Measurements from ENCODE around the gene GOSR1.
"Not testable (repeated sequence)": the region's sequence is repeated elsewhere in the genome, so short reads cannot be mapped to it uniquely, and the experiment has no call there.

GOSR1 gene

GRCh38 chr17:30526401-30526800 lies 49.2 kb downstream of the GOSR1 start:
- Histone ChIP-seq H3K27me3 (replicated peaks in 2 of 5; ENCODE audit: control insufficient read depth in 4 of 5, insufficient read depth in 5 of 5, low read length in 4 of 5) (no peaks in the 10 kb centered on the region), H3K36me3 (ENCODE audit: control insufficient read depth in 4 of 4, insufficient read depth in 4 of 4, low read length in 3 of 4) (peaks cover 7 to 24% (median 15%) of the 10 kb centered on the region in 4 experiments), H3K4me3 (ENCODE audit: control insufficient read depth in 1 of 7, extremely low read depth in 1 of 7, insufficient read depth in 4 of 7, low read depth in 2 of 7, low read length in 6 of 7) (no peak overlapping the region), H3K9me3 (ENCODE audit: control extremely low read depth in 1 of 5, control insufficient read depth in 4 of 5, insufficient read depth in 2 of 5, low read depth in 1 of 5, low read length in 4 of 5) (no peaks in the 10 kb centered on the region), H3K4me1 (ENCODE audit: control extremely low read depth in 1 of 4, control insufficient read depth in 4 of 4, insufficient read depth in 4 of 4, low read length in 3 of 4) (no peaks in the 10 kb centered on the region), H3K27ac (ENCODE audit: insufficient read depth in 1 of 2, low read depth in 1 of 2, low read length in 2 of 2, poor library complexity in 1 of 2, severe bottlenecking in 2 of 2) (no peak overlapping the region)
- WGBS (ENCODE audit: insufficient coverage), result 100% methylated on average over 2 of the region's 2 CpGs
- no peak for DNase-seq
- ChIA-PET POLR2A (no interaction called here), CTCF (interaction anchor here (0.7 kb wide), 1 partner anchor 12 kb away, joined by 3 read pairs; no protein-coding TSS in a partner anchor)

- CTCF ChIA-PET; DNase-seq; H3K27me3 ChIP-seq (replicated peaks in 2 of 5; ENCODE audit: control insufficient read depth in 4 of 5, insufficient read depth in 5 of 5, low read length in 4 of 5); H3K36me3 ChIP-seq (ENCODE audit: control insufficient read depth in 4 of 4, insufficient read depth in 4 of 4, low read length in 3 of 4); H3K27ac ChIP-seq (ENCODE audit: insufficient read depth in 1 of 2, low read depth in 1 of 2, low read length in 2 of 2, poor library complexity in 1 of 2, severe bottlenecking in 2 of 2); H3K4me3 ChIP-seq (ENCODE audit: control insufficient read depth in 1 of 7, extremely low read depth in 1 of 7, insufficient read depth in 4 of 7, low read depth in 2 of 7, low read length in 6 of 7); H3K9me3 ChIP-seq (ENCODE audit: control extremely low read depth in 1 of 5, control insufficient read depth in 4 of 5, insufficient read depth in 2 of 5, low read depth in 1 of 5, low read length in 4 of 5); H3K4me1 ChIP-seq (ENCODE audit: control extremely low read depth in 1 of 4, control insufficient read depth in 4 of 4, insufficient read depth in 4 of 4, low read length in 3 of 4); POLR2A ChIA-PET: not testable (repeated sequence)
- WGBS (ENCODE audit: insufficient coverage), result 100% methylated on average over 5 of the region's 5 CpGs
Measured at GRCh38 chr17:30528701-30529100, 51.5 kb downstream of the GOSR1 start.

DNA sequence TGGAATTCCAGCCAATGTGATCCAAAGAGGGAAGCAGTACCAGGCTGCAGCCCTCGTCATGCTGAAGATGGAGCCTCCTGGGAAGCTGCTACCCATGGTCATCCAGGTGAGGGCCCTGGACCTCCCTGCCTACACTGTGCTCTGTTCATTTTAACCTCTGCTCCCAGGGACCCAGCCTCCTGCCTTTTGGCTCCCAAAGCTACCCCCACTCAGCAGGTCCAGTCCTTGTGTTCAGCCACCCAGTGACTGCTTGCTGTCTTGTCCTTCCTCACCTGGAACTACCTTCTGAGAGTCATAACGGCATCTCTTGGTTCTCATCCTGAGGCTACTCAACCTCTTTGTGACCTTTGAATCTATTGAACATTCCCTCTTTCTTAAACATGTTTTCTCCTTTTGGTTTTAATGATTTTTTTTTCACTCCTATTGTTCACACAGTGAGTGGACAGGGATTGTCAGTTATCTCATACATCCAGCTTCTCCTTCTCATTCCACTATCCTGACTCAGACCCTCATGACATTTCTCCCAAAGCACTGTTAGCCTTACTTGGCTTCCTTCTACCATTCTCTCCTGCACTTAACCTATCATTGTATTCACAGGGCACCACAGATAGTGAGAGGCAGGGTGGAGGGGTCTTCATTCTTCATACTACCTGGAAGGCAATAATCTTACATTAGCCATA lies 53.3 kb downstream of the GOSR1 start:
- Histone ChIP-seq H3K9me3 (ENCODE audit: control extremely low read depth in 1 of 5, control insufficient read depth in 4 of 5, insufficient read depth in 2 of 5, low read depth in 1 of 5, low read length in 4 of 5) (no peaks in the 10 kb centered on the region), H3K4me3 (ENCODE audit: control insufficient read depth in 1 of 7, extremely low read depth in 1 of 7, insufficient read depth in 4 of 7, low read depth in 2 of 7, low read length in 6 of 7) (no peak overlapping the region), H3K4me1 (ENCODE audit: control extremely low read depth in 1 of 4, control insufficient read depth in 4 of 4, insufficient read depth in 4 of 4, low read length in 3 of 4) (no peaks in the 10 kb centered on the region), H3K36me3 (ENCODE audit: control insufficient read depth in 4 of 4, insufficient read depth in 4 of 4, low read length in 3 of 4) (peaks cover 0 to 2% (median 0%) of the 10 kb centered on the region in 4 experiments), H3K27ac (ENCODE audit: insufficient read depth in 1 of 2, low read depth in 1 of 2, low read length in 2 of 2, poor library complexity in 1 of 2, severe bottlenecking in 2 of 2) (no peak overlapping the region), H3K27me3 (replicated peaks in 2 of 5; ENCODE audit: control insufficient read depth in 4 of 5, insufficient read depth in 5 of 5, low read length in 4 of 5) (no peaks in the 10 kb centered on the region)
- WGBS (ENCODE audit: insufficient coverage), result 100% methylated on average over 2 of the region's 2 CpGs
- ChIA-PET POLR2A (no interaction called here), CTCF (no interaction called here)
- DNase-seq, result no peak

GRCh38 chr17:30532871-30533270 lies 55.7 kb downstream of the GOSR1 start:
- Histone ChIP-seq H3K9me3 (ENCODE audit: control extremely low read depth in 1 of 5, control insufficient read depth in 4 of 5, insufficient read depth in 2 of 5, low read depth in 1 of 5, low read length in 4 of 5) (no peaks in the 10 kb centered on the region), H3K4me3 (ENCODE audit: control insufficient read depth in 1 of 7, extremely low read depth in 1 of 7, insufficient read depth in 4 of 7, low read depth in 2 of 7, low read length in 6 of 7) (no peak overlapping the region), H3K27ac (ENCODE audit: insufficient read depth in 1 of 2, low read depth in 1 of 2, low read length in 2 of 2, poor library complexity in 1 of 2, severe bottlenecking in 2 of 2) (no peak overlapping the region), H3K27me3 (replicated peaks in 2 of 5; ENCODE audit: control insufficient read depth in 4 of 5, insufficient read depth in 5 of 5, low read length in 4 of 5) (no peaks in the 10 kb centered on the region), H3K4me1 (ENCODE audit: control extremely low read depth in 1 of 4, control insufficient read depth in 4 of 4, insufficient read depth in 4 of 4, low read length in 3 of 4) (no peaks in the 10 kb centered on the region), H3K36me3 (ENCODE audit: control insufficient read depth in 4 of 4, insufficient read depth in 4 of 4, low read length in 3 of 4) (no peaks in the 10 kb centered on the region)
- ChIA-PET CTCF (no interaction called here), POLR2A (no interaction called here)
- 100% methylated on average over 1 of the region's 2 CpGs for WGBS (ENCODE audit: insufficient coverage)
- DNase-seq, result peak in 2 of 3 donors; percentile 12 to 18

DNA sequence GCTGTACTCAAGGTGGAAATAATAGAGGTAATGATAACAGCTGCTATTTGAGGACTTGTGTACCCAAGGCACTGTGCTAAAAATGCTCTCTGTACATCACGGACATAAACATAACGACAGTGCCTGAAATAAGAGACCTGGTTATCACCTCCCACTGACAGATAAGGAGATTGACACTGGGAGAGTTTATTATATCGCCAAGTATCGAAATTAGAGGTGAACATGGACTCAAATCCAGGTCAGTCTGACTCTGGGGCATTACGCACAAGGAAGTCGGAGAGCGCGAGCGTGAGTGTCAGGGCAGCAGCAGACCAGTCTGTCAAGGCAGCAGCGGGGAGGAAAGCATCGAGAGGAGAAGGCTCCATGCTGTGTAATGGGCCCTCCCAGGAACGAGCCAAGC lies 57.1 kb downstream of the GOSR1 start:
- Histone ChIP-seq H3K27me3 (replicated peaks in 2 of 5; ENCODE audit: control insufficient read depth in 4 of 5, insufficient read depth in 5 of 5, low read length in 4 of 5) (no peaks in the 10 kb centered on the region), H3K4me1 (ENCODE audit: control extremely low read depth in 1 of 4, control insufficient read depth in 4 of 4, insufficient read depth in 4 of 4, low read length in 3 of 4) (no peaks in the 10 kb centered on the region), H3K36me3 (ENCODE audit: control insufficient read depth in 4 of 4, insufficient read depth in 4 of 4, low read length in 3 of 4) (no peaks in the 10 kb centered on the region), H3K27ac (ENCODE audit: insufficient read depth in 1 of 2, low read depth in 1 of 2, low read length in 2 of 2, poor library complexity in 1 of 2, severe bottlenecking in 2 of 2) (no peak overlapping the region), H3K4me3 (ENCODE audit: control insufficient read depth in 1 of 7, extremely low read depth in 1 of 7, insufficient read depth in 4 of 7, low read depth in 2 of 7, low read length in 6 of 7) (no peak overlapping the region), H3K9me3 (ENCODE audit: control extremely low read depth in 1 of 5, control insufficient read depth in 4 of 5, insufficient read depth in 2 of 5, low read depth in 1 of 5, low read length in 4 of 5) (no peaks in the 10 kb centered on the region)
- DNase-seq, result no peak
- ChIA-PET CTCF (interaction anchor here (1.2 kb wide), 1 partner anchor 31 kb away, joined by 4 read pairs; no protein-coding TSS in a partner anchor), POLR2A (no interaction called here)
- 98% methylated on average over 10 of the region's 12 CpGs for WGBS (ENCODE audit: insufficient coverage)

- H3K27me3 ChIP-seq (replicated peaks in 2 of 5; ENCODE audit: control insufficient read depth in 4 of 5, insufficient read depth in 5 of 5, low read length in 4 of 5), result no peaks in the 10 kb centered on the region
- no peaks in the 10 kb centered on the region for H3K36me3 ChIP-seq (ENCODE audit: control insufficient read depth in 4 of 4, insufficient read depth in 4 of 4, low read length in 3 of 4)
- no peaks in the 10 kb centered on the region for H3K4me1 ChIP-seq (ENCODE audit: control extremely low read depth in 1 of 4, control insufficient read depth in 4 of 4, insufficient read depth in 4 of 4, low read length in 3 of 4)
- CTCF ChIA-PET, result interaction anchor here (1.2 kb wide), 1 partner anchor 32 kb away, joined by 4 read pairs; no protein-coding TSS in a partner anchor
- POLR2A ChIA-PET, result no interaction called here
- H3K27ac ChIP-seq (ENCODE audit: insufficient read depth in 1 of 2, low read depth in 1 of 2, low read length in 2 of 2, poor library complexity in 1 of 2, severe bottlenecking in 2 of 2), result no peak overlapping the region
- H3K9me3 ChIP-seq (ENCODE audit: control extremely low read depth in 1 of 5, control insufficient read depth in 4 of 5, insufficient read depth in 2 of 5, low read depth in 1 of 5, low read length in 4 of 5), result no peaks in the 10 kb centered on the region
- DNase-seq, result no peak
- 95% methylated on average over 12 of the region's 12 CpGs for WGBS (ENCODE audit: insufficient coverage)
- no peak overlapping the region for H3K4me3 ChIP-seq (ENCODE audit: control insufficient read depth in 1 of 7, extremely low read depth in 1 of 7, insufficient read depth in 4 of 7, low read depth in 2 of 7, low read length in 6 of 7)
Measured at GRCh38 chr17:30534938-30535921, 58.0 kb downstream of the GOSR1 start.

DNA sequence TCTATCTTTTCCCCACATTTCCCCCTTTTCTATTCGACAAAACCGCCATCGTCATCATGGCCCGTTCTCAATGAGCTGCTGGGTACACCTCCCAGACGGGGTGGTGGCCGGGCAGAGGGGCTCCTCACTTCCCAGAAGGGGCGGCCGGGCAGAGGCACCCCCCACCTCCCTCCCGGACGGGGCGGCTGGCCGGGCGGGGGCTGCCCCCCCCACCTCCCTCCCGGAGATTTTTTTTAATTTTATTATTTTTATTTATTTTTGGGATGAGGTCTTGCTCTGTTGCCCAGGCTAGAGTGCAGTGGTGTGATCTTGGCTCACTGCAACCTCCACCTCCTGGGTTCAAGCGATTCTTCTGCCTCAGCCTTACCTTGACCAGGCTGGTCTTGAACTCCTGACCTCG lies 59.6 kb downstream of the GOSR1 start:
- POLR2A ChIA-PET; H3K4me1 ChIP-seq (ENCODE audit: control extremely low read depth in 1 of 4, control insufficient read depth in 4 of 4, insufficient read depth in 4 of 4, low read length in 3 of 4); H3K27me3 ChIP-seq (replicated peaks in 2 of 5; ENCODE audit: control insufficient read depth in 4 of 5, insufficient read depth in 5 of 5, low read length in 4 of 5); H3K4me3 ChIP-seq (ENCODE audit: control insufficient read depth in 1 of 7, extremely low read depth in 1 of 7, insufficient read depth in 4 of 7, low read depth in 2 of 7, low read length in 6 of 7); H3K36me3 ChIP-seq (ENCODE audit: control insufficient read depth in 4 of 4, insufficient read depth in 4 of 4, low read length in 3 of 4); CTCF ChIA-PET; H3K9me3 ChIP-seq (ENCODE audit: control extremely low read depth in 1 of 5, control insufficient read depth in 4 of 5, insufficient read depth in 2 of 5, low read depth in 1 of 5, low read length in 4 of 5); H3K27ac ChIP-seq (ENCODE audit: insufficient read depth in 1 of 2, low read depth in 1 of 2, low read length in 2 of 2, poor library complexity in 1 of 2, severe bottlenecking in 2 of 2); DNase-seq: not testable (repeated sequence)
- 98% methylated on average over 4 of the region's 16 CpGs for WGBS (ENCODE audit: insufficient coverage)
